IPS DF 6.9 (cell line): ENCODE measurements around the gene PTPRF.
"Not testable (repeated sequence)": the region's sequence is repeated elsewhere in the genome, so short reads cannot be mapped to it uniquely, and the experiment has no call there.

ENCODE experiments used
- DNase-seq: peaks from one replicate; pipeline ENCODE4 v3.0.0-alpha.2; 2013; ENCODE audit warnings: low read depth, low spot score
- H3K27ac ChIP-seq: one replicate; pipeline ENCODE4 v1.5.1; 2013; ENCODE audit warnings: low read length, control low read depth
- H3K27me3 ChIP-seq: 2 replicates; pipeline ENCODE4 v1.6.1; 2013; ENCODE audit warnings: mild to moderate bottlenecking, low read length; ENCODE audit not compliant: control insufficient read depth, insufficient read depth
- H3K36me3 ChIP-seq: 2 replicates; pipeline ENCODE4 v1.6.1; 2013; ENCODE audit warnings: low read length; ENCODE audit not compliant: control insufficient read depth, insufficient read depth
- H3K4me1 ChIP-seq: 2 replicates; pipeline ENCODE4 v1.6.1; 2013; ENCODE audit warnings: low read length; ENCODE audit not compliant: control insufficient read depth, insufficient read depth
- H3K4me3 ChIP-seq: 2 replicates; pipeline ENCODE4 v1.5.1; 2013; ENCODE audit warnings: mild to moderate bottlenecking, low read length
- H3K9me3 ChIP-seq: 2 replicates; pipeline ENCODE4 v1.6.1; 2013; ENCODE audit warnings: low read length, inconsistent platforms; ENCODE audit not compliant: control insufficient read depth, insufficient read depth
- WGBS: extraction: QIAGEN DNeasy Blood & Tissue Kit; methylation state at CpG from one replicate; pipeline ENCODE4 v1.1.7; 2013; ENCODE audit warnings: mixed read lengths, missing lambda C conversion rate; ENCODE audit not compliant: insufficient read length, insufficient coverage; 5-methylcytosine and 5-hydroxymethylcytosine counted together

Gene PTPRF

GRCh38 chr1:43545339-43545694, 14.6 kb downstream of the PTPRF start:
- Histone ChIP-seq H3K4me1 (peaks cover 21% of the 10 kb centered on the region), H3K4me3 (no peak overlapping the region), H3K27ac (no peak overlapping the region)

DNA sequence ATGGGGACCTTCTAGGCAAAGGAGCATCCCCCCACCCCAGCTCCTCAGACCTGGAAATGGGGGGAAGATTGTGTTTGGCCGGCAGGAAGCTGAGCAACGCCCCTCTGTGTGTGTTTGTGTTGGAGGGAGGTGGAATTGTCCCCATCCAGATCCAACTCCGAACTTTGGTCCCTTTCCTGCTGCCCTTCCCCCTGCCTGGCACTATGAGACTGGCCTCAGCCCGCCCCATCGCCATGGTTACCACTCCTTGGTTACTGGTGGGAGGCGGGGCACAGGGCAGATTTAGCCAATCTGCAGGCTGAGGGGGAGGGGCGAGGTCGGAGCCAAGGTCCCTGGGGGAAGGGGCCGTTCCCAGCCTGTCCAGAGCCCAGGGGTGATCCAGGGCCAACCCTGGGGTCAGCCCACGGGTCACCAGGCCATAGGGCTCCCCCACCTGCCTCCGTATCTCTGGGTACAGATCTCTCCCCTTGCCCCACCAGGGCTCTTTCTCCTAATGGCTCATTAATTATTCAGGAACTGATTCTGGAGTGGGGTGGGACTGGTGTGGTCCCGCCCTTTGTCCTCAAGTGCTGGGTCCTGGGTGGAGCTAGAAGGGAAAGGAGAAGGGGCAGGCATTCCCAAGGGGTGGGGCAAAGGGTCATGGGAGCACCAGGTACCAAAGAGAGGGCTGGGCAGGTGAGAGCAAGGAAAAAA, 15.2 kb downstream of the PTPRF start:
- peaks cover 24% of the 10 kb centered on the region for H3K4me1 ChIP-seq

More at GRCh38 chr1:43545339-43545694, 14.6 kb downstream of the PTPRF start:
- no peaks in the 10 kb centered on the region for H3K9me3 ChIP-seq
- H3K36me3 ChIP-seq = 0 out of 2 replicates have a peak, but pooled peaks cover 3% of the 10 kb centered on the region
- DNase-seq = no peak
- no CpG with 5 or more reads among the region's 12 CpGs for WGBS
- no peaks in the 10 kb centered on the region for H3K27me3 ChIP-seq

GRCh38 chr1:43546388-43547100, 15.9 kb downstream of the PTPRF start:
- H3K4me3 ChIP-seq = no peak overlapping the region
- peaks cover 27% of the 10 kb centered on the region for H3K4me1 ChIP-seq
- no peak for DNase-seq
- no peaks in the 10 kb centered on the region for H3K9me3 ChIP-seq
- H3K27me3 ChIP-seq = no peaks in the 10 kb centered on the region
- WGBS = no CpG with 5 or more reads among the region's 15 CpGs
- H3K36me3 ChIP-seq = 0 out of 2 replicates have a peak, but pooled peaks cover 3% of the 10 kb centered on the region
- no peak overlapping the region for H3K27ac ChIP-seq

More for the DNA sequence above, 15.2 kb downstream of the PTPRF start:
- no peak overlapping the region for H3K4me3 ChIP-seq
- H3K9me3 ChIP-seq = no peaks in the 10 kb centered on the region
- H3K27me3 ChIP-seq = no peaks in the 10 kb centered on the region
- WGBS = no CpG with 5 or more reads among the region's 12 CpGs
- peak; percentile 88 for DNase-seq
- no peak overlapping the region for H3K27ac ChIP-seq
- H3K36me3 ChIP-seq = 0 out of 2 replicates have a peak, but pooled peaks cover 3% of the 10 kb centered on the region

DNA sequence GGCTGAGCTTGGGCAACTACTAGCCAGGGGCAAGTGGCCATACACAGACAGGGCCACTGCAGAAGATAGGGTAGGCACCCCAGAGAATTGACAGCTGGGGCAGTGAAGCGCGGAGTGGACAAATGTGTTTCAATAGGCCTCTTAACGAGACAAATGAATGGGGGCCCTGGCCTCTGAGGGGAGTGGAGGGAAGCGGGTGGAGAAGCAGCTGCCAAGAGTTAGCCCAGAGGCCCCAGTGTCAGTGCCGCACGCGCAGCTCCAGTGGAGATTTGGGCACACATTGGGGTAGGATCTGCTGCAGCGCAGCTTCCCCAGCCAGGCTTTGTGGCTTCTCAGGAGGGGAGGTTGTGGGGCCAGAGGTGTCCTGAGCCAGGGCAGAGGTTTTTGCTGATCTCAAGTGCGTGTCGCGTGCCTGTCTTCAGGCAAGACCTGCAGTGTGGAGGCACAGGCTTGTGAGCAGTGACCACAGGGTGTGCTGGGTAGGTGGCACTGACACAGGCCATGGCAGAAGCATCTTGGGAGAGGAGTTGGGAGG, 16.9 kb downstream of the PTPRF start:
- DNase-seq = no peak
- 0 out of 2 replicates have a peak, but pooled peaks cover 3% of the 10 kb centered on the region for H3K36me3 ChIP-seq
- no peak overlapping the region for H3K27ac ChIP-seq
- H3K27me3 ChIP-seq = no peaks in the 10 kb centered on the region
- no CpG with 5 or more reads among the region's 11 CpGs for WGBS
- no peak overlapping the region for H3K4me3 ChIP-seq
- H3K4me1 ChIP-seq = peaks cover 28% of the 10 kb centered on the region
- no peaks in the 10 kb centered on the region for H3K9me3 ChIP-seq

GRCh38 chr1:43548285-43549271, 17.9 kb downstream of the PTPRF start:
- peaks cover 28% of the 10 kb centered on the region for H3K4me1 ChIP-seq
- H3K36me3 ChIP-seq = peaks cover 6% of the 10 kb centered on the region
- H3K4me3 ChIP-seq = no peak overlapping the region
- no peak for DNase-seq
- H3K9me3 ChIP-seq = no peaks in the 10 kb centered on the region
- no CpG with 5 or more reads among the region's 18 CpGs for WGBS
- H3K27ac ChIP-seq = no peak overlapping the region
- H3K27me3 ChIP-seq = no peaks in the 10 kb centered on the region

DNA sequence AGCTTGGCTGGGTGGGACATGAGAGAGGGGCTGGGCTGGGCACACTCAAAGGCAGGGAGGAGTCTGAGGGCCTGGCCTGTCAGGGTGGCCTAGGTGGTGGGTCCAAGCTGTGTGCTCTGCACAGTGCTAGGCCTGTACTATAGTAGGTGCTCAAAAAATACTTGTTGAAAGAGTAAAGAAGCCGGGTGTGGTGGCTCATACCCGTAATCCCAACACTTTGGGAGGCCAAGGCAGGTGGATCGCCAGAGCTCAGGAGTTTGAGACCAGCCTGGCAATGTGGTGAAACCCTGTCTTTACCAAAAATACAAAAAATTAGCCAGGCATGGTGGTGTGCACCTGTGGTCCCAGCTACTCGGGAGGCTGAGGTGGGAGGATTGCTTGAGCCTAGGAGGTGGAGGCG, 18.7 kb downstream of the PTPRF start:
- Histone ChIP-seq H3K4me1 (peaks cover 27% of the 10 kb centered on the region), H3K36me3 (peaks cover 12% of the 10 kb centered on the region)

GRCh38 chr1:43549921-43550597, 19.4 kb downstream of the PTPRF start:
- Histone ChIP-seq H3K9me3 (no peaks in the 10 kb centered on the region), H3K4me3 (peak overlapping the region; percentile 16; the same call in 1 of the 2 replicates), H3K36me3 (peaks cover 12% of the 10 kb centered on the region), H3K4me1 (peaks cover 27% of the 10 kb centered on the region), H3K27ac (peak overlapping the region; percentile 29), H3K27me3 (no peaks in the 10 kb centered on the region)
- DNase-seq = peak; percentile 78
- WGBS = no CpG with 5 or more reads among the region's 30 CpGs

More for the DNA sequence above, 18.7 kb downstream of the PTPRF start:
- not testable (repeated sequence) for H3K4me3 ChIP-seq, H3K27me3 ChIP-seq, H3K27ac ChIP-seq, H3K9me3 ChIP-seq, DNase-seq
- no CpG with 5 or more reads among the region's 5 CpGs for whole genome bisulfite sequencing

- Histone ChIP-seq H3K27me3 (no peaks in the 10 kb centered on the region), H3K4me3 (peak overlapping the region; percentile 16; the same call in 1 of the 2 replicates), H3K4me1 (peaks cover 25% of the 10 kb centered on the region), H3K27ac (peak overlapping the region; percentile 29), H3K36me3 (peaks cover 12% of the 10 kb centered on the region), H3K9me3 (no peaks in the 10 kb centered on the region)
- WGBS = no CpG with 5 or more reads among the region's 15 CpGs
- DNase-seq = no peak
These were observed 20.0 kb downstream of the PTPRF start for GRCh38 chr1:43550598-43551246.

DNA sequence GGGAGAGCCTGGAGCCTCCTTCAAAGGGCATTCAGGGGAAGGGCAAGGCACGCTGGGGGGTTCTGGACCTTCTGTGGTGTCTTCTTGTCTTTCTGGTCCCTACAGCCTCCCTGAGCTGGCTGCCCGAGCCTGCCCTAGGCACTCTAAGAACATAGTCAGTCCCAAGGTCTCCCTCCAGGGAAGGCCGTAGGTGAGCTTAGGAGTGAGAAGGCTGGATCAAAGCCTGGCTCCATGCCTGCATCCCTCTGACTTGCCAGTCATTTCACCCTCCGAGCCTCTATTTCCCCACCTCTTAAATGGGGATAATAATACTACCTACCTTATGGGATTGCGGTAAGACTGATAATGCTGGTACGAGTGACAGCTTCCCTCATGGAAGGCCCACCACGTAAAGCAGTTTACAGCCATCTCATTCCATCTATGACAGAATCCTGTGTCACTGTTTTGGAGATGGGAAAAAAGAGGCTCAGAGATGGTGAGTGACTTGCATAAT, 20.8 kb downstream of the PTPRF start:
- Histone ChIP-seq H3K4me3 (no peak overlapping the region), H3K27ac (no peak overlapping the region), H3K36me3 (peaks cover 12% of the 10 kb centered on the region), H3K27me3 (no peaks in the 10 kb centered on the region), H3K9me3 (no peaks in the 10 kb centered on the region), H3K4me1 (peaks cover 23% of the 10 kb centered on the region)
- WGBS = no CpG with 5 or more reads among the region's 7 CpGs
- DNase-seq = no peak
